HG02840 (cell line): ENCODE data around the gene GPATCH3.
"Not testable (repeated sequence)": the region's sequence is repeated elsewhere in the genome, so short reads cannot be mapped to it uniquely, and the experiment has no call there.

Experiments used
- ATAC-seq: cut with Tn5 transposase; IDR thresholded peaks from one replicate; pipeline ENCODE4 v1.9.1; 2021; ENCODE audit warnings: mild to moderate bottlenecking, moderate library complexity, moderate number of reproducible peaks; ENCODE audit not compliant: unreplicated experiment, low FRiP score

The GPATCH3 gene

GRCh38 chr1:26848941-26849774, 51.1 kb downstream of the GPATCH3 start:
- no peak for ATAC-seq

GRCh38 chr1:26848499-26848898, 51.8 kb downstream of the GPATCH3 start:
- no peak for ATAC-seq

- ATAC-seq: not testable (repeated sequence)
These were observed 52.4 kb downstream of the GPATCH3 start for GRCh38 chr1:26847826-26848225.

- no peak for ATAC-seq
These were observed 55.7 kb downstream of the GPATCH3 start for GRCh38 chr1:26844424-26845196.
